Fibroblast of skin of right quadriceps (primary cell): ENCODE data around the gene SCIMP.
A peak's percentile ranks its signal among the peaks of the same experiment; 100 is the strongest.
"Not testable (repeated sequence)": the region's sequence is repeated elsewhere in the genome, so short reads cannot be mapped to it uniquely, and the experiment has no call there.

Experiments used
- DNase-seq: peaks from one replicate; pipeline ENCODE4 v3.0.0-alpha.2; 2013

The SCIMP gene

GRCh38 chr17:5234645-5235576 lies at the start of gene SCIMP:
TSS of gene SCIMP (minus strand) at chr17:5234860. CDS start at chr17:5234755, 105 bp downstream.
- DNase-seq, result no peak

- DNase-seq, result no peak
Observed at GRCh38 chr17:5283571-5284315, 49.1 kb upstream of the SCIMP start.

GRCh38 chr17:5282642-5283217 lies 48.1 kb upstream of the SCIMP start:
- DNase-seq, result no peak

- peak; percentile 91 for DNase-seq
Observed at GRCh38 chr17:5281814-5282641, 47.4 kb upstream of the SCIMP start, which contains the start of gene RABEP1. TSS of gene RABEP1 (plus strand) at chr17:5282284. CDS start at chr17:5282487, 203 bp downstream.

GRCh38 chr17:5272322-5272721 lies 37.7 kb upstream of the SCIMP start:
- DNase-seq, result no peak

- DNase-seq, result no peak
Observed at GRCh38 chr17:5269241-5269960, 34.7 kb upstream of the SCIMP start.

- DNase-seq, result no peak
Observed at GRCh38 chr17:5264893-5265292, 30.2 kb upstream of the SCIMP start.

- DNase-seq, result no peak
Observed at GRCh38 chr17:5263441-5263840, 28.8 kb upstream of the SCIMP start.

GRCh38 chr17:5262416-5262991 lies 27.8 kb upstream of the SCIMP start:
- no peak for DNase-seq

GRCh38 chr17:5260542-5260941 lies 25.9 kb upstream of the SCIMP start:
- no peak for DNase-seq

- DNase-seq, result no peak
Observed at GRCh38 chr17:5257124-5257523, 22.5 kb upstream of the SCIMP start.

- no peak for DNase-seq
Observed at GRCh38 chr17:5254903-5255521, 20.4 kb upstream of the SCIMP start.

- no peak for DNase-seq
Observed at GRCh38 chr17:5254414-5254813, 19.8 kb upstream of the SCIMP start.

- peak; percentile 81 for DNase-seq
Observed at GRCh38 chr17:5249615-5250014, 15.0 kb upstream of the SCIMP start.

GRCh38 chr17:5248821-5249479 lies 14.3 kb upstream of the SCIMP start:
- no peak for DNase-seq

GRCh38 chr17:5247621-5248020 lies 13.0 kb upstream of the SCIMP start:
- no peak for DNase-seq

- no peak for DNase-seq
Observed at GRCh38 chr17:5241861-5242671, 7.4 kb upstream of the SCIMP start.

- DNase-seq, result not testable (repeated sequence)
Observed at GRCh38 chr17:5239769-5240168, 5.1 kb upstream of the SCIMP start.

GRCh38 chr17:5238333-5238732 lies 3.7 kb upstream of the SCIMP start:
- DNase-seq, result no peak
